HG03558 (cell line): ENCODE results near the gene ATF5.

Experiments used
- ATAC-seq: cut with Tn5 transposase; IDR thresholded peaks from one replicate; pipeline ENCODE4 v1.9.1; 2021; ENCODE audit warnings: moderate number of reproducible peaks; ENCODE audit not compliant: unreplicated experiment; ENCODE audit errors: extremely low read depth

The ATF5 gene, protein sequence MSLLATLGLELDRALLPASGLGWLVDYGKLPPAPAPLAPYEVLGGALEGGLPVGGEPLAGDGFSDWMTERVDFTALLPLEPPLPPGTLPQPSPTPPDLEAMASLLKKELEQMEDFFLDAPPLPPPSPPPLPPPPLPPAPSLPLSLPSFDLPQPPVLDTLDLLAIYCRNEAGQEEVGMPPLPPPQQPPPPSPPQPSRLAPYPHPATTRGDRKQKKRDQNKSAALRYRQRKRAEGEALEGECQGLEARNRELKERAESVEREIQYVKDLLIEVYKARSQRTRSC

DNA sequence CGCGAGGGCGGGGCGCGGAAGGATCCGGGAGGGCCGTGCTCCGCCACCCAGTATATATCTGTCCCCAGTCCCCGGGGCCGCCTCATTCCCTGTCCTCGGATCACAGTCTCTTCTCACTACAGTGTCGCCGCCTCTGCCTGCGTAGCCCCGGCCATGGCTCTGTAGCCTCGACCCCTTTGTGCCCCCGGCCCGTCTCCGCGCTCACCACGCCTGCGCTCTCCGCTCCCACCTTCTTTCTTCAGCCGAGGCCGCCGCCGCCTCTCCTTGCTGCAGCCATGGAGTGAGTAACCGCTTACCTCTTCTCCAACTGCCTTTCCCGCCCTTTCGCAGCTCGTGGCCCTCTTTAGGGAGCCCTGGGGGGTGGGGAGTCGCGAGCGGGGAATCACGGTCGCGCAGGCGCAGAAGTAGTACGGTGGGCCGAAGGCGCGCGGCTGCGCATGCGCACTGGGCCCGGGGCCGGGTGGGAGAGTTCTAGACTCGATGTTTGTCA is at the start of gene ATF5, which contains the start of gene NUP62:
TSS of gene ATF5 (plus strand) at position 85 of the 490 bp plus-strand sequence. CDS start 1,646 bp downstream, outside the sequence.
TSS of gene NUP62 (minus strand) at position 384 of the 490 bp plus-strand sequence. CDS start 19,697 bp downstream, outside the sequence.
- no peak for ATAC-seq

DNA sequence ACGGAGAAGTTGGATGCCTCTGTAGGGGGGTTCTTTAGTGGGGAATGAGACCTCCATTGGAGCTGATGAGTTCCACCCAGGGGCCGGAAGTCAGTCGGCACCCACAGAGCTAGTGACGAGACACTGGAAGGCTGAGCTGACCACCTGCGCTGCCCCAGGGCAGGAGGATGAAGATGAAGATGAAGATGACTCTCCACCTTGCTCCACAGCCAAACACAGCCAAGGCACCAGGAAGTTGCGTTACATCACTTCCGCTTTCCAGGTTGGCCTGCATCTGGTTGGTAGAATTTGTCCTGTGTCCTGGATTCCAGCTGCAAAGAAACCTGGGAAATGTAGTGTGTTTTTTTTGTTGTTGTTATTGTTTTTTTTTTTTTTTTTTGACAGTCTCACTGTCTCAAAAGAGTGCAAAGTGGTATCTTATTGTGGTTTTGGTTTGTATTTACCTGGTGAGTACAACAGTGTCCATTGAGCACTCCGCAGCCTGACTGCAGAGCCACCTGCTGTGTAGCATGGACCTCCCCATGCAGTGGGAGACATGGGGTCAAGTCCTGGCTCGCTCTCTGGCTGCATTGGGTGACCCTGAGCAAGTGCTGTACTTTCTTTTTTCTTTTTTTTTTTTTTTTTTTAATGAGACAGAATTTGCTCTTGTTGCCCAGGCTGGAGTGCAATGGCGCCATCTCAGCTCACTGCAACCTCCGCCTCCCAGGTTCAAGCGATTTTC is 49.6 kb upstream of the ATF5 start:
- no peak for ATAC-seq

DNA sequence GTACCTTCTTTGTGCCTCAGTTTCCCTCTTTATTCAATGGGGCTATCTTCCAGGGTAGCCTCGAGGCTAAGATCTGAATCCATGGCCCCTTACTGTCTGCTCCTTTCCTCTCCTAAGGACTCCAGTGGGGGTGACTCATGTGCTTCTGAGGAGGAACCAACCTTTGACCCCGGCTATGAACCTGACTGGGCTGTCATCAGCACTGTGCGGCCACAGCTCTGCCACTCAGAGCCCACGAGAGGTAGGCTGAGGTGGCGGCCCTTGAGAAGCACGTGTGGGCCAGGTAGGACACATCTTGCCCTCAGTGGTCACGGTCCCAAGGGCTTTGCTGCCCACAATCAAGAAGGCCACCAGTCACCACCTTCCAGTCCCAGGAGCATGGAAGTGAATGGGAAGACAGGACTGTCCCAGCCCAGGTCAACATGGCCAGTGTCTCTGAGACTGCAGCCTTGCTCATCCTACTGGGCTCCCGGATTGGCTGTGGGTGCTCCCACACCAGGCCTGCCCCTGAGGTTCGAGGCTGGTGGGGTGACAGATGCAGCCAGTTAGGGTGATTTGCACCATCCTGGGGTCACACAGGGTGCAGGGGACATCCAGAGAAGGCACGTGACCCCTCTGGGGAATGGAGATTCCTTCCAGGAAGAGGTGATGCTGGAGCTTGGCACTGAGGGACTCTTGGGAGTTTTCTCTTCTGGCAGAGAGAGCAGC is 48.7 kb upstream of the ATF5 start:
- ATAC-seq, result no peak

DNA sequence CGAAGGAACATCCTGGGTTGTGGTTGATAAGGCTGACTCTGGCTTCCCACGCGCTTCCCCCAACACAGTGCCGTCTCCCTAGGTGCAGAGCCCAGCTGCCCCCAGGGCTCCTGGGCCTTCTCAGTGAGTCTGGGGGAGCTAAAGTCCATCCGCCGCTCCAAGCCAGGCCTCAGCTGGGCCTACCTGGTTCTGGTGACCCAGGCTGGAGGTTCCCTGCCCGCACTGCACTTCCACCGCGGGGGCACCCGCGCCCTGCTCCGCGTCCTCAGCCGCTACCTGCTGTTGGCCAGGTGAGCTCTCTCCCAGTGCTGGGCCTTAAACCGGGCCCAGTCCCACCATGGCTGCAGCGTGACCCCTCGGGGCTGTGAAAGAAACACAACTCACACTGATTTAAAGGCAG is 47.8 kb upstream of the ATF5 start:
- no peak for ATAC-seq

DNA sequence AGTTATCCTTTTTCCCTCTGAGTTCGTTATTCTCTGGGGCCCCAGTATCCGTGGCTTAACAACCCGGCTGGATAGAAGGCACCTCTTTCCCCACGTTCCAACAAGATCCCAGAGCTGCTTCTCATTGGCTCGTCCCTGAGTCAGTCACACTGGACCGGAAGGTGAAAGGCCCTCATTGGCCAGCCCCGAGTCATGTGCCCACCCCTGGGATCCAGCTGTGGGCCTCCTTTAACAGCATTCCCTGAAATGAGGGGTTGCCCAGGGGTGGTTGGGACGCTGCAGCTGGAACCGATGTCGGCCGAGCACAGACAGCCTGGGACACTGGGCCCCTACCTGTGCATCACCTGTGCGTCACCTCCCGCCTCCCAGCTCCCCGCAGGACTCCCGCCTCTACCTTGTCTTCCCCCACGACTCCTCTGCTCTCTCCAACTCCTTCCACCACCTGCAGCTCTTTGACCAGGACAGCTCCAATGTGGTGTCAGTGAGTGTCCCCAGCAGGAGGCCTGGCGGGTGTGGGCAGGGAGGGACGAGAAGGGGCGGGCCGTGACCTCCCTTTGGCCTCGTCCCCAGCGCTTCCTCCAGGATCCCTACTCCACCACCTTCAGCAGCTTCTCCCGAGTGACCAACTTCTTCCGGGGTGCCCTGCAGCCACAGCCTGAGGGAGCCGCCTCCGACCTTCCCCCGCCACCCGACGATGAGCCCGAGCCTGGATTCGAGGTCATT is 47.2 kb upstream of the ATF5 start:
- ATAC-seq, result no peak

DNA sequence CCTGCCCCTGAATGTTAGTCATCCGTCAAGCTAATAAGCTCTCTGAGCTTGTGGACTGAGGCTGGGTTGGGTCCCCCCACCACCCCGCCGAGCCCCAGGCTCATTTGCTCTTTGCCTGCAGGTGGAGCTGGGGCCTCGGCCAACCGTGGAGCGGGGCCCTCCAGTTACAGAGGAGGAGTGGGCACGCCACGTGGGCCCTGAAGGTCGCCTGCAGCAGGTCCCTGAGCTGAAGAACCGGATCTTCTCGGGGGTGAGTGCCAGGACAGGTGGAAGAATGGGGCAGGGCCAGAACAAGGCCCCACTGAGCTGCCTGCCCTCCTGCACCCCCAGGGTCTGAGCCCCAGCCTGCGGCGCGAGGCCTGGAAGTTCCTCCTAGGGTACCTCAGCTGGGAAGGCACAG is 46.4 kb upstream of the ATF5 start:
- no peak for ATAC-seq

DNA sequence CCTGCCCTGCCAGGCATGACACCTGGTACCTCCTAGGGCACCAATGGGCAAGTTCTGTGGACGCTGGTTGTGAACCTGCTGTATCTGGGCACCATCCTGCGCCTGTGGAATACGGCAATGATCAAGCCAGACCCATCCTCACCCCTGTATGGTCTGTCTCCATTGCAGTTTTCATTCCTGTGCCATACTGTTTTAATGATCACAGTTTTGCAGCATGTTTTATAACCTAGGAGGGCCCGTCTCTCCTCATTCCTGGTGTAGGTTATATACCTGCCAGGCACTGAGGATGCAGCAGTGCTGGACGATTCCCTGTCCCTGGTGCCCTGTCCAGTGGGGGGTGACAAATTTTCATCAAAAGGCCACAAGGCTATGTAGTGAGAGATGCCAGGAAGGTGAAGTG is 45.9 kb upstream of the ATF5 start:
- ATAC-seq, result no peak

DNA sequence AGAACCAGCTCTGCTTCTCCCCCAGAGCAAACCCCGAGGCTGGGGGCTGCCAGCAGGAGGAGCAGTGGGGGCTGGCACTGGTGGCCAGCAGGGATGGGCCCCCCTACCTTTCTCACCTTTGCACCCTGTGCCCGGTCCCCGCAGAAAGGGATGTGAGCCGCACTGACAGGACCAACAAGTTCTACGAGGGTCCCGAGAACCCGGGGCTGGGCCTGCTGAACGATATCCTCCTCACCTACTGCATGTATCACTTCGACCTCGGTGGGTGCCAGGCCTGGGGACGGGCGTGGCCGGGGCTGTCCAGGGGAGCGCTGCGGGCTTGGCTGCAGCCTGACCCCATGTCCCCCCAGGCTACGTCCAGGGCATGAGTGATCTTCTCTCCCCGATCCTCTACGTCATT is 44.9 kb upstream of the ATF5 start:
- no peak for ATAC-seq

DNA sequence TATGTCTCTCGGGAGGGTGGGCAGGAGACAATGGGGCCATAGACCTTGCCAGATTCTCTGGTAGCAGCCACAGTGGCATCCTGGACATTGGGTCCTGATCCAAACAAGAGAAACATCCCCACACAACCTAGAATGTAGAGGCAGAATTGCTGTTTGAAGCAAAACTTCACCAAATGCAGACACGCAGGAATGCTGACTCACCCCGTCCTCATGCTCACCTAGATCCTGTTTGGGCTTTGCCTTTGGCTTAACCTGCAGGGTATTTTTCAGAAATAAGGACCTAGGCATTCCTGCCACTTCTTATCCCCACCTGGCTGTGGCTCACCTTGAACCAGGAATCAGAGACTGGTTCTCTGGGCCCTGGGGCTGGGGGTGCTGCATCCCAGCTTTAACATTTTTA is 44.2 kb upstream of the ATF5 start:
- no peak for ATAC-seq

DNA sequence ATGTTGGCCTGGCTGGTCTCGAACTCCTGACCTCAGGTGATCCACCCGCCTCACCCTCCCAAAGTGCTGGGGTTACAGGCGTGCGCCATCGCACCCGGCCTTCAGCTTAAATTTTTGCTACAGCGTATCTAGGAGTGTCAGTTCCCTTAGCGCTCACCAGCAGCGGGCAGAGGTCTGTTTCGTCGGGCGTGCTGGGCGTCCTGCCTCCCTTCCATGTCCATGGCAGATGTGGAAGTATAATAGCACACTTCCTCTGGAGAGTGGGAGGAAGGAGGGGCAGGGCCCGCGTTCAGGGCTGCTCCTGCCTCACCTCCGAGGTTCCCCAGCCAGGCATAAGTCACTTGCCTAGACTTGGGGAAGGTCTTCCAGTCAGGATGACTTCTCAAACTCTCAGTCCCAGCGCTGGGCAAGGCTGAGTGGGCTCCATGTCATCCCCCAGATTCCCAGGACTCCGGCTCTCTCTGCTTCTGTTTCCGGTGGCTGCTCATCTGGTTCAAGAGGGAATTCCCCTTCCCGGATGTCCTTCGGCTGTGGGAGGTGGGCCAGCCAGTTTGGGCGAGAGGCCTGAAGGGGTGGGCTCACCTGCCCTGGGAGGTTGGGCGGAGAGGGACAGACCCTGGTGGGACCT is 41.9 kb upstream of the ATF5 start:
- ATAC-seq, result no peak

DNA sequence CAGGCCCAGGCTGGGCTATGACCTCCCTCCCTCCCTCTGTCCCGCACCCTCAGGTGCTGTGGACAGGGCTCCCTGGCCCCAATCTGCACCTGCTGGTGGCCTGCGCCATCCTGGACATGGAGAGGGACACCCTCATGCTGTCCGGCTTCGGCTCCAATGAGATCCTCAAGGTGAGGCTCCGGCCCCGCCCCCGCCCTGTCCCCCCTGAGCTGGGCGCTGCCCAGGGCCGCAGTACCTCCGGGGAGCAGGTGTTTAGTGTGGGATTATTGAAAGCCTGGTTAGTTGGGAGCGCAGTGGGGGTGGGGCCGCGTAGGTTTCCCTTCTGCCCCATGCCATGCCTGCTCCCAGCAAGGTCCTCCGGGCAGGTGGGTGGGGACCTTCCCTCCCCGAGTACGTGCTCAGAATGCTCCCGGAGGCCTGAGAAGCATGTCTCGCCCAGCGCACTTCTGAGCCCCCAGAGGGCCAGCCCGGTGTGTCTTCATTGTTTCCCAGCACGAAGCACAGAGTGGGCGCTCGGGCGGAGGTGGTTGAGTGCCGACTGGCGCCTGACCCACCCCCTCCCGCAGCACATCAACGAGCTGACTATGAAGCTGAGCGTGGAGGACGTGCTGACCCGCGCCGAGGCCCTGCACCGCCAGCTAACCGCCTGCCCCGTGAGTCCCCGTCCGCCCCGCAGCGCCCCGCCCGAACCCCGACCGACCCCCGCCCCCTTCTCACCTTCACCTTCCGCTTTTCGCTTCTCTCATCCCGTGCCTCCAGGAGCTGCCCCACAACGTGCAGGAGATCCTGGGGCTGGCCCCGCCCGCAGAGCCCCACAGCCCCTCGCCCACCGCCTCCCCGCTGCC is 41.1 kb upstream of the ATF5 start:
- ATAC-seq, result no peak

DNA sequence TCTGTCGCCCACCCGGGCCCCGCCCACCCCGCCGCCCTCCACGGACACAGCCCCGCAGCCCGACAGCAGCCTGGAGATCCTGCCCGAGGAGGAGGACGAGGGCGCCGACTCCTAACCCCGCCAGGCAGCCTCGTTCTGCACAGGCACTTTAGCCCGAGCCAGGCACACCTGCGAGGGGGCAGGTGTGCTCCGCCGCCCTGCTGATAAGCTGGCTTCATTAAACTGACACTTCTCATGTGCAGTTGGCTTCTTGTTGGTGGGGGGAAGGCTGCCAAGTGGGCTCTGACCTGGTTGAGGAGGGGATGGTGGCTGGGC is 40.5 kb upstream of the ATF5 start:
- ATAC-seq, result no peak

DNA sequence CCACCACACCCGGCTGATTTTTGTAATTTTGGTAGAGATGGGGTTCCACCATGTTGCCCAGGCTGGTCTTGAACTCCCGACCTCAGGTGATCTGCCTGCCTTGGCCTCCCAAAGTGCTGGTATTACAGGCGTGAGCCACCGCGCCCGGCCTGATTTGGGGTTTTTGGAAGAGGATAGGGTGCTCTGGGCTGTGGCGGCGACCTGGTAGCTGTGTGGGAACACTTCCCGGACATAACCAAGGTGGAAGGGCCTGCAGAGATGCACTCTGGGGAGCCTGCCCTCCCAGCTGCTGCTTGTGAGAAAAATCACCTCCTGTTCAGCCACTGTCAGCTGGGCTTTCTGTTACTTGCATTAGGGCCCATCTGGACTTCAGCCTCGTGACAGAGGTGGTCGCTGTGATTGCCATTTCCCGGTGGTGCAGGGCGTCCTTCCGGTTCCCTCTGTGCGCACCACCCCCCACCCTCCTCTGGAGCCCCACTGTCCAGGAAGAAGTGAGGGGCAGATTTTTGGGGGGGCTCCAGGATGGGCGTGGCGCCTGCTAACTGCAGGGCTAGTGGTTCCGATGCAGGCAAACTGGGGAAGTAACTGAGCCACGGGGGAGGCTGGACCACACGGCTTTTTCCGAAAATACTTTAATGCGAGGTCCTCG is 39.8 kb upstream of the ATF5 start:
- no peak for ATAC-seq

DNA sequence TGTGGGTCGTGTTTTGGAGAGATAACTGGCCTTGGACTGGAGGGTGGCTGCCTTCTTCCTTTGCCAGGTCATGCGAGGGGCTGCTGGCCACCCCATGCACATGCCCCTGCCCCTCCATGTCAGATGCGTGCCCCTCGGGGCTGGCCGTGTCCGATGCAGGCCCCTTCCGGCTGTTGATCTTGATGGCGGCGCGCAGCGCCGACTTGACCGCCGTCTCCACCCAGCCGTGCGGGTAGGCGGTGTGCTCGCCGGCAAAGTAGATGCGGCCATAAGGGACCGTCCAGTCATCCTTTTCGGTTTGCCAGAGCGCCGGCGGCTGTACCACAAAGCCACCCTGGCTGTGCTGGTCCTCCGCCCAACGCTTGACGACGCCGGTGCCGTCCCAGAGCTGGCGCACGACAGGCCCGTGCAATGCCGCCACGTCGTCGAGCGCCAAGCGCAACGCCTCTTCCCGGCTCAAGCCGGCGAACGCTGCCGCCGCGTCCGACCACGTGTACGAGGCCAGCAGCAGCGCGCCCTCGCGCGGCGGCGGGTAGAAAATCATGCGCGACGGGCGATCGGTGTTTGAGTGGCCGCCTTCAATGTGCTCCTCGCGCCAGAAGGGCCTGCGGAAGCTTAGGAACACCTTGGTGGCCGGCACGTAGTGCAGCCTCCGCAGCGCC is 39.2 kb upstream of the ATF5 start:
- no peak for ATAC-seq

DNA sequence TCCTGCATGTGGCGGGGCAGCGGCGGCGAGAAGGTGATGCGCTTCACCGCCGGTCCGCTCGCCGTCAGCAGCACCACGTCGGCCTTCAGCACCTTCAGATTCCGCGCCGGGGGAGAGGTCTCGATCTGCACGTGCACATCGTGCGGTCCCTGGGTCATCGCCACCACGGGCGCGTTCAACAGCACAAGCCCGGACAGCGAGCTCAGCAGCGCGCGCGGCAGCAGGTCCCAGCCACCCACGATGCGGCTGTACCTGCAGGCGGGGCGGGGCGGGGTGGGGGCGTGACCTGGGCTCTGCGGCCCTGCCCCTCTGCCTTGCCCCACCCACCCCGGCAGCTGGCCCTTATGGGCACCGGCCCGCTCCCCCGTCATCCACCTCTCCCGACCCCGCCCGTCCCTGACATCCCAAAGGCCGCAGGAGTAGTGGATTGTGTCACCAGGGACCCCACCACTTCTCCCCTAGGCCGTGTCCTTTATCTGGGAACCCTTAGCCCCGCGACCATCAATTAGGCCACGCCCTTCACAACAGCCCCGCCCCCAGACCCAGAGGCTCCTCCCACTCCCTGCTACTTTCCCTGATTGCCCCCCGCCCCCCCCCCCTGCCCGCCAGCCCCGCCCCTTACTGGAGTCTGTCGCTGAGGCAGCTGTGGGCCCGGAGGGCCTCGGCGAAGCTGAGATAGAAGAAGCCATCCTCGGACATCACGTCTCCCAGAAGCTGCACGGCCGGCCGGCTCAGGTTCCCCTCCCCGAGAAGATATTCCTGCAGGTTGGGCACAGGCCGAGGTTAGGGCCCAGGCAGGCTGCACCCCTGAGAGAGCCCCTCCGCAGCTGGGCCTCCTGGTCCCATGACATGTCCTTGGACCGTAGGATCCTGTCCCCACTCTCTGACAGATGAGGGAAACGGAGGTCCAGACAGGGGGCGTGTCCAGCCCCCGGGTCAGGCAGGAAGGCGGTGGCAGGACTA is 38.4 kb upstream of the ATF5 start:
- ATAC-seq, result no peak

DNA sequence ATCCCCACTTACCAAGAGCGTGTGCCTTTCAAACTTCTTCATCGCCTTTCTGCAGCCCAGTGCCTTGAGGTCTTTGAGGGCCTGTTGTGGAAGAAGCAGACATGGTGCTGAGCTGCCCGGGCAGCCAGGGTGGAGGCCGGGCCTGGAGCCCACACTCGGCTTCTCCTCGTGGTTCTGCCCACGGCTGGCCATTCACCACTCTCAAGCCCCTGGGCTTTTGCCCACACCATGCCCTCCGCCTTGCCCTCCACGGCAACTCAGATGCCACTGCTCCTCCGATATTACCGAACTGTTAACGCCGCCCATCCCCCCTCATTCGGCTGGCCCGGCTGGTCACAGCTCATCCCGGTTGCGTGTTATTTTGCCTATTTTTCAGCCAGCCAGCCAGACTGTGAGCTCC is 37.6 kb upstream of the ATF5 start:
- no peak for ATAC-seq

DNA sequence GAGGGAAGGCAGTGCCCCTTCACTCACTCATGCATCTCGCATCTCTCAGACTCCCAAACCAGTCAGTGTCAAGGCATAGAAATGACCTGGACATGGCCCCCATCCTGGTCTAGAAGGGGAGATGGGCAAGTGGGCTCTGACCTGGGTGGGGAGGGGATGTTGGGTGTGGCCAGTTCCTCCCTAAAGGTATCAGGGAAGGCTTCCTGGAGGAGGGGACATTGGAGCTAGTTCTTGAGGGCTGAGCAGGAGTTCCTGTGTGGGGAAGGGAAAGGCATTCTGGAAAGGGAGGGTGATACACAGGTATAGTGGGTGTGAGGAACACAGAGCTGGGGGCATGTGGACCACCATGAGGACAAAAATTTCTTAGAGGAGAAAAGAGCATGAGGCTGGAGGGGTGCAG is 36.3 kb upstream of the ATF5 start:
- no peak for ATAC-seq
